ENCODE measurements around the gene C11orf68.

The C11orf68 gene

DNA sequence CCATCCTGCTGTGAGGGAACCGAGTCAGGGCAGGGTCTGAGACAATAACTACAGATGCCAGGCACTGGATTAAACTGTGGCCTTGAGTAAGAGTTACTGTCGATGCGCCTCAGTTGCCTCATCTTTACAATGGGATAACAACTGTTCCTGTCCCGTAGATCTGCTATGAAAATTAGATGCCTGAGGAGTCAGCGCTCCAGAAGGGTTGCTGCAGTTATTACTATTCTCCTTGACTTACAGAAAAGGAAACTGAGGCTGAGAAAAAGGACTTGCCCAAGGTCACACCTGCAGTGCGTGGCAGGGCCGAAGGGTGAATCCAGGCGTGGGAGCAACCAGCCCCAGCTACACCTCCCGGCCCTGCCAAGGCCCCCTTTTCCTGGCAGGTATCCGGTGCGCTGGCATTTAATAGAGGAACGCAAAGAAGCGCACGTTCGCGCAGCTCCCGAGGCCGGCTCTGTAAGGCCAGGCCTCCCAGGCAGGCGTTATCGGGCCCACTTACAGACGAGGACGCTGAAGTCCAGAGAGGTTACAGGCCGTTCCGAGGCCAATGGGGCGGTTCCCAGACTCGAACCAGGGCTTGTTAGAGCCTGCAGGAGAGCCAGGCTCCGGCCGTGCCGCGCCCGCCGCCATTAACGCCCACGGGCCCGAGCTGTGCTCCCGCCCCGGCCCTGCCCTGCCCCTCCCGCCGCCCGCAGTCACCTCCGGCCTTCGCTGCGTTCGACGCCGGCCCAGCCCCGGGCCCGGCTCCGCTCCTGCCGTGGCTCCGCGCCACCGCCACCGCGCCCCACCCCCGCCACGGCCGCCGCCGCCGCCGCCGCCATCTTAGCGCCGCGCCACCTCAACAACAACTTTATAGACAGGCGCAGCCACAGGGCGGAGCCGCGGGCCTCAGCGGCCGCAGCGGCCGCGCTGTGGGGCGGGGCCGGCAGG is at the start of gene C11orf68:
Gene C11orf68 (minus strand): TSS at position 852 of the 930 bp plus-strand sequence. CDS start 31 bp downstream, at position 821.
- DNase-seq (ENCODE audit: low spot score) = no peak
- TF ChIP-seq, protein P1, sequence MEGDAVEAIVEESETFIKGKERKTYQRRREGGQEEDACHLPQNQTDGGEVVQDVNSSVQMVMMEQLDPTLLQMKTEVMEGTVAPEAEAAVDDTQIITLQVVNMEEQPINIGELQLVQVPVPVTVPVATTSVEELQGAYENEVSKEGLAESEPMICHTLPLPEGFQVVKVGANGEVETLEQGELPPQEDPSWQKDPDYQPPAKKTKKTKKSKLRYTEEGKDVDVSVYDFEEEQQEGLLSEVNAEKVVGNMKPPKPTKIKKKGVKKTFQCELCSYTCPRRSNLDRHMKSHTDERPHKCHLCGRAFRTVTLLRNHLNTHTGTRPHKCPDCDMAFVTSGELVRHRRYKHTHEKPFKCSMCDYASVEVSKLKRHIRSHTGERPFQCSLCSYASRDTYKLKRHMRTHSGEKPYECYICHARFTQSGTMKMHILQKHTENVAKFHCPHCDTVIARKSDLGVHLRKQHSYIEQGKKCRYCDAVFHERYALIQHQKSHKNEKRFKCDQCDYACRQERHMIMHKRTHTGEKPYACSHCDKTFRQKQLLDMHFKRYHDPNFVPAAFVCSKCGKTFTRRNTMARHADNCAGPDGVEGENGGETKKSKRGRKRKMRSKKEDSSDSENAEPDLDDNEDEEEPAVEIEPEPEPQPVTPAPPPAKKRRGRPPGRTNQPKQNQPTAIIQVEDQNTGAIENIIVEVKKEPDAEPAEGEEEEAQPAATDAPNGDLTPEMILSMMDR (IDR thresholded peaks at IDR 0.05; ENCODE audit: extremely low read depth, missing control alignments) = no peak

DNA sequence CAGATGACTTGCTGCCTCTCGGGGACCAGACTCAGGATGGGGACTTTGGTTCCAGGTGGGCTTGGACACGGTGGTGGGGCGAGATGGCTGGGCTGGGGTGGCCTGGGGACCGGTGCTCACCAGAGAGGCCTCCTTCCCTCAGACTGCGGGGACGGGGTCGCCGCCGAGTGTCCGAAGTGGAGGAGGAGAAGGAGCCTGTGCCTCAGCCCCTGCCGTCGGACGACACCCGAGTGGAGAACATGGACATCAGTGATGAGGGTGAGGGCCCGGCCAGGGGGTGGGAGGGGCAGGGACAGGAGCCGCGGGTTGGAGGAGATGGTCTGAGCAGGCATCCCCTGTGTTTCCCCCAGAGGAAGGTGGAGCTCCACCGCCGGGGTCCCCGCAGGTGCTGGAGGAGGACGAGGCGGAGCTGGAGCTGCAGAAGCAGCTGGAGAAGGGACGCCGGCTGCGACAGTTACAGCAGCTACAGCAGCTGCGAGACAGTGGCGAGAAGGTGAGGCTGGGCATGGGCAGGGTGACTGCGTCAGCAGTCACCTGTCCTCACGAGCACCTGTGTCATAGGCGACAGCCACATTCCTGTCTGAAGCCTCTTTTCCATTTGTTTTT is 48.6 kb upstream of the C11orf68 start:
- TF ChIP-seq, protein P1 (IDR thresholded peaks at IDR 0.05; ENCODE audit: extremely low read depth, missing control alignments) = no peak
- DNase-seq (ENCODE audit: low spot score) = no peak

DNA sequence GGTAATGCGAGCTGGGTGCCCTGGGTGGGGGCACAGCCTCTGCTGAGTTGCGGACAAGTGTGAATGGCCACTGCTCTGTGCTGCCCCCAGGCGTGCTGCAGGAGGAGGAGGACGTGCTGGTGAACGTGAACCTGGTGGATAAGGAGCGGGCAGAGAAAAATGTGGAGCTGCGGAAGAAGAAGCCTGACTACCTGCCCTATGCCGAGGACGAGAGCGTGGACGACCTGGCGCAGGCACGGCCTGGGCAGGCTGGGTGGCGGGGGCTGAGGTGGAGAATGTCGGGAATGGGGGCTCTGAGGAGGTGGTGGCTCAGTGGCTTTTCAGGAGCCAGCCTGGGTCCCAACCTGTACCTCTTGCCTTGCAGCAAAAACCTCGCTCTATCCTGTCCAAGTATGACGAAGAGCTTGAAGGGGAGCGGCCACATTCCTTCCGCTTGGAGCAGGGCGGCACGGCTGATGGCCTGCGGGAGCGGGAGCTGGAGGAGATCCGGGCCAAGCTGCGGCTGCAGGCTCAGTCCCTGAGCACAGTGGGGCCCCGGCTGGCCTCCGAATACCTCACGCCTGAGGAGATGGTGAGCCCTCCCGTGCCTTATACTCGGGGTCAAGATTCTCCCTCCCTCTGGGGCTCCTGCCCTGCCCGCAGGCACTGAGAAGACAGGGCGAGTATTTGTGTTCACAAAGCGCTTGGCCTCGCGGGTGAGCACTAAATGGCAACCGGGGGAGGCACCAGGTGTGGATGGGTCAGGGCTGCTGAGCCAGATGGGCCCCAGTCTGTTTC is 47.3 kb upstream of the C11orf68 start:
- TF ChIP-seq, protein P1 (IDR thresholded peaks at IDR 0.05; ENCODE audit: extremely low read depth, missing control alignments) = no peak
- no peak for DNase-seq (ENCODE audit: low spot score)

DNA sequence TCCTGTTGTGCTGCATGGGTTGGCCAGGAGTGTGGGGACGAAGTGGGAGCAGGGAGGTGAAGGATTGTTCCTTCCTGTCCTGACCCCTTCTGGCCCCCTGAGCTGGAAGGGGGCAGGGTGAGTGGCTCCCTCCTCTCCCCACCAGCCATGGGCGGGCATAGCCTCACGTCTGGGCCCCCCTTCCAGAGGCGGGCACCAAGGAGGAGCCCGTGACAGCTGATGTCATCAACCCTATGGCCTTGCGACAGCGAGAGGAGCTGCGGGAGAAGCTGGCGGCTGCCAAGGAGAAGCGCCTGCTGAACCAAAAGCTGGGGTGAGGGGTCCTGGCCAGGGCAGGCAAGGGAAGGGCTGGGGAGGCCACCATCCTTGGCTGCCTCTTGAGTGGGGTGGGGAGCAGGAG is 46.0 kb upstream of the C11orf68 start:
- TF ChIP-seq, protein P1 (IDR thresholded peaks at IDR 0.05; ENCODE audit: extremely low read depth, missing control alignments) = no peak
- DNase-seq (ENCODE audit: low spot score) = no peak

DNA sequence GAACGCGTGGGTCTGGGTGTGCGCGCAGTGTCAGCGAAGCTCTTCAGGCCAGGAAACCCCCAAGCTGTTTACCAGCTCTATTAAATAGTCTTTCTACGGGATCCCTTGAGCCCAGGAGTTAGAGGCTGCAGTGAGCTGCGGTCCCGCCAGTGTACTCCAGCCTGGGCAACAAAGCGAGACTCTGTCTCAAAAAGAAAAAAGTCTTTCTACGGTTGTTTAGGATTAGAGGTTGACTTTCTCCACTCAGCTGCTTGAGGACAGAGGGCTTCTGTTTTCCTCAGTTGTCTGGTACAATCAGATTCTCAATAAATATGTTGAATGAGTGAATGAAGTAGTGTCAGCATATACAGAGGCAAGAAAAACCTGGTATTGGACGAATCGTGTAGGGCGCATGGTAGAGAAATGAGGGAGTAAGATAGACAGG is 43.3 kb upstream of the C11orf68 start:
- no peak for DNase-seq (ENCODE audit: low spot score)
- TF ChIP-seq, protein P1 (IDR thresholded peaks at IDR 0.05; ENCODE audit: extremely low read depth, missing control alignments) = no peak

DNA sequence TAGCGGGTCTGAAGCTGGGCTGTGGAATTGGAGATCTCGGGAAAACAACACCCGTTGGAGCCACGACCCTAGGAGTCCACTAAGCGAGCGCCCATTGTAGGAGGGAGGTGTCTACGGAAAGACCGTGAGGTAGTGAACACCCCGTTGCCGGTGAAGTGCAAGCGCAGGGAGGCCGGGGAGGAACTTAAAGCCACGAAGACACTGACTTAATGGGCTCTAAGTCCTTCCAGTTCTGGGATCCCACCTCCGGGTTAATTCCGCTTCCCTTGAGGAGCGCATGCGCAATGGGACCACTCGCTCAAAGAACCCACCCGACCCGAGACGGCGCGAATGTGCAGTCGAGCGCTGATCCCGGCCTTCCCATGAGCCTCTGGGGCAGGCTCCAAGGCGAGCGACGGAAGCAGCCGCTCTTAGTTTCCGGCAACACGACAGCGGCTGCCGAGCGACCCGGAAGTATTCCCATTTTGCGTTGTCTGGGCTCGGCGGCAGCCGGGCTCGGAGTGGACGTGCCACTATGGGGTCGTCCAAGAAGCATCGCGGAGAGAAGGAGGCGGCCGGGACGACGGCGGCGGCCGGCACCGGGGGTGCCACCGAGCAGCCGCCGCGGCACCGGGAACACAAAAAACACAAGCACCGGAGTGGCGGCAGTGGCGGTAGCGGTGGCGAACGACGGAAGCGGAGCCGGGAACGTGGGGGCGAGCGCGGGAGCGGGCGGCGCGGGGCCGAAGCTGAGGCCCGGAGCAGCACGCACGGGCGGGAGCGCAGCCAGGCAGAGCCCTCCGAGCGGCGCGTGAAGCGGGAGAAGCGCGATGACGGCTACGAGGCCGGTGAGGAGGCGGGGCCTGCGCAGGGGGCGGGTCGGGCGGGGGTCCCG is 42.6 kb upstream of the C11orf68 start, which contains the start of gene SART1:
Gene SART1 (plus strand): TSS at position 468 of the 874 bp plus-strand sequence. CDS start 47 bp downstream, at position 515.
- peak; percentile 100 for DNase-seq (ENCODE audit: low spot score)
- TF ChIP-seq, protein P1 (IDR thresholded peaks at IDR 0.05; ENCODE audit: extremely low read depth, missing control alignments) = no peak

Data from GM20000 (cell line).